ENCODE measurements around the gene BRINP2.

DNA sequence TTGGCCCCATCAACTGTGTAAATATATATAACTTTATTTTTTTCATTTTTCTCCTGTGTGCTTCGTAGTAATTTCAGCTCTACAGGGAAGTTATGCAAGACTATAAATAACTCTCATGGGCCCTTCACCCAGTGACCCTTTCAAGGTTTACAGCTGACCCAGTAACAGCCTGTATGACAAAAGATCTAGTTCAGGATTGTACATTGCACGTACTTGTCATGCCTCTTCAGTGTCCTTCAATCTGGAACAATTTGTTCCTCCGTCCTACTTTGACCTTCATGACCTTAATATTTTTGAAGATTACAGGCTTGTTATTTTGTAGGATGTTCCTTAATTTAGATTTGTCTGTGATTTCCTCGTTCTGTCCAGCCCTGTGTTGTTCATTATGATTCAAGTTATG is 40.5 kb downstream of the BRINP2 start:
- TF ChIP-seq CTCF (IDR thresholded peaks at IDR 0.05; ENCODE audit: control extremely low read depth in 1 of 3, insufficient read depth in 1 of 3, low read depth in 1 of 3, low read length in 3 of 3) (no peak), TBP (IDR thresholded peaks at IDR 0.05; ENCODE audit: low read depth, low read length) (no peak), CTBP2 (IDR thresholded peaks at IDR 0.05; ENCODE audit: borderline replicate concordance, insufficient read depth, insufficient read length, low read length) (no peak), KDM5A (IDR thresholded peaks at IDR 0.05; ENCODE audit: low read length) (no peak), JUND (IDR thresholded peaks at IDR 0.05; ENCODE audit: low read length) (no peak), RNF2 (IDR thresholded peaks at IDR 0.05; ENCODE audit: borderline replicate concordance, low read depth, low read length, missing control alignments, poor library complexity, severe bottlenecking) (no peak), EZH2 (IDR thresholded peaks at IDR 0.05; ENCODE audit: low read depth, low read length, severe bottlenecking) (no peak), BRCA1 (IDR thresholded peaks at IDR 0.05; ENCODE audit: low read depth, low read length) (no peak), HDAC6 (IDR thresholded peaks at IDR 0.05; ENCODE audit: low read depth, low read length) (no peak), TAF1 (IDR thresholded peaks at IDR 0.05; ENCODE audit: low read depth, low read length) (no peak)

Data from H1 (cell line).